ENCODE results near the gene ATP2C2.

ATP2C2 gene

DNA sequence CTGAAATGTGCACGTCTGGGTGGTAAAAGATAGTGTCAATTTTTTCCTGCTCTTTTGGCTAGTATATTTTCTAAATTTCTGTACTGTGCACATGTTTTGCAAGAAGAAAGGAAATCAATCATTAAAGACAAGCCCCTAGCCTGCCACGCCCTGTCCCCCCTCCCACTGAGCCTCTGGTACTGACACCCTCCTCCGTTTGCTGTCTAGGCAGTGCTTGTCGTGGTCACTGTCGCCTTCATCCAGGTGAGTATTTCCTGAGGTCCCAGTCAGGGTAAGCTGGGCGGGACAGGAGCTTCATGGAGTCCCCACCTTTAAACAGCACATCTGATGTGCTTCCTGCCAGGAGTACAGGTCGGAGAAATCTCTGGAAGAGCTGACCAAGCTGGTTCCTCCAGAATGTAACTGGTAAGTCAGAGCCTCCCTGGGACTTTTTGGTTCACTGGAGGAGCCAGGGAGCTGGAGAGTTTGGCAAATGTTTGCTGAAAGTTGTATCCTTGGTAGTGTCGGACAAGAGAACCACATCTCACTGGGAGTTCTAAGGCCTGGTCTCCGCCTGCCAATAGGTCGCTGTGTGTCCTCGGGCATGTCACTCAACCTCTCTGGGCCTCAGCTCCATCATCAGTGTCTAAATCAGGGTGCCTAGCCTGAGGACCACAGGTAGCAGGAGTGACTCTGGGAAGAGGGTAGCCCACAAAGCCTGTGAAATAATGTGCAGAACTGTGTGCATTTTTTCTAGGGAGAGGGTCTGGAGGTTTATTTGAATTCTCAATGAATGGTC is 42.2 kb downstream of the ATP2C2 start:
- H3K27me3 ChIP-seq (ENCODE audit: insufficient read depth, low read length, poor library complexity, severe bottlenecking) = no peaks in the 10 kb centered on the region
- H3K4me1 ChIP-seq (ENCODE audit: insufficient read depth, low read length, poor library complexity, severe bottlenecking) = no peaks in the 10 kb centered on the region
- H2AFZ ChIP-seq (ENCODE audit: low read length) = no peak overlapping the region
- no peak overlapping the region for H3K9ac ChIP-seq (ENCODE audit: low read depth, low read length, poor library complexity, severe bottlenecking)
- no peaks in the 10 kb centered on the region for H3F3A ChIP-seq (ENCODE audit: low read depth)
- H3K9me2 ChIP-seq (replicated peaks; ENCODE audit: low read depth, low read length) = no peaks in the 10 kb centered on the region
- no peaks in the 10 kb centered on the region for H3K79me2 ChIP-seq (ENCODE audit: insufficient read depth, low read length)
- H3K4me2 ChIP-seq (ENCODE audit: low read depth, low read length, poor library complexity, severe bottlenecking) = no peak overlapping the region
- TF ChIP-seq CTCF (conservative IDR thresholded peaks at IDR 0.05; ENCODE audit: low read length) (no peak), EZH2phosphoT487 (IDR thresholded peaks at IDR 0.05; ENCODE audit: borderline replicate concordance) (no peak)
- no peaks in the 10 kb centered on the region for H3K9me3 ChIP-seq (ENCODE audit: insufficient read depth, low read depth, low read length)
- H3K4me3 ChIP-seq (ENCODE audit: low read length, poor library complexity, severe bottlenecking) = no peak overlapping the region
- H3K36me3 ChIP-seq (ENCODE audit: insufficient read depth, low read length) = no peaks in the 10 kb centered on the region
- no peaks in the 10 kb centered on the region for H4K20me1 ChIP-seq (ENCODE audit: insufficient read depth, low read length, poor library complexity, severe bottlenecking)

GRCh38 chr16:84411768-84412167 is 43.4 kb downstream of the ATP2C2 start:
- TF ChIP-seq EZH2phosphoT487 (IDR thresholded peaks at IDR 0.05; ENCODE audit: borderline replicate concordance) (no peak), CTCF (conservative IDR thresholded peaks at IDR 0.05; ENCODE audit: low read length) (no peak)
- Histone ChIP-seq H3F3A (ENCODE audit: low read depth) (no peaks in the 10 kb centered on the region), H3K27me3 (ENCODE audit: insufficient read depth, low read length, poor library complexity, severe bottlenecking) (no peaks in the 10 kb centered on the region), H3K4me3 (ENCODE audit: low read length, poor library complexity, severe bottlenecking) (no peak overlapping the region), H3K9me2 (replicated peaks; ENCODE audit: low read depth, low read length) (no peaks in the 10 kb centered on the region), H3K79me2 (ENCODE audit: insufficient read depth, low read length) (no peaks in the 10 kb centered on the region), H2AFZ (ENCODE audit: low read length) (no peak overlapping the region), H3K9ac (ENCODE audit: low read depth, low read length, poor library complexity, severe bottlenecking) (no peak overlapping the region), H3K9me3 (ENCODE audit: insufficient read depth, low read depth, low read length) (no peaks in the 10 kb centered on the region), H4K20me1 (ENCODE audit: insufficient read depth, low read length, poor library complexity, severe bottlenecking) (no peaks in the 10 kb centered on the region), H3K4me2 (ENCODE audit: low read depth, low read length, poor library complexity, severe bottlenecking) (no peak overlapping the region), H3K4me1 (ENCODE audit: insufficient read depth, low read length, poor library complexity, severe bottlenecking) (no peaks in the 10 kb centered on the region), H3K36me3 (ENCODE audit: insufficient read depth, low read length) (no peaks in the 10 kb centered on the region)

DNA sequence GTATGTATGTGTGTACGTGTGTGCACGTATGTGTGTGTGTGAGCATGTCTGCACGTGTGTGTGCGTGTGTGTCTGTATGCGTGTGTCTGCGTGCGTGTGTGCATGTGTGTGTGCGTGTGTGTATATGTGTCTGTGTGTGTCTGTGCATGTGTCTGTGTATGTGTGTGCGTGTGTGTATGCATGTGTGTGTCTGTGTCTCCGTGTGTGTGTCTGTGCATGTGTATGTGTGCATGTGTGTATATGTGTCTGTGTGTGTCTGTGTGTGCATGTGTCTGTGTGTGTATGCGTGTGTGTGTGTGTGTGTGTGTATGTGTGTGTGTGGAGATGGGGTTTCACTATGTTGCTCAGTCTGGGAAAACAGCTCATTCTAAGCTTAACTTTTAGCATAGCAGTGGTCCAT is 43.9 kb downstream of the ATP2C2 start:
- H3K9me3 ChIP-seq (ENCODE audit: insufficient read depth, low read depth, low read length) = no peaks in the 10 kb centered on the region
- no peaks in the 10 kb centered on the region for H3K4me1 ChIP-seq (ENCODE audit: insufficient read depth, low read length, poor library complexity, severe bottlenecking)
- no peaks in the 10 kb centered on the region for H3K9me2 ChIP-seq (replicated peaks; ENCODE audit: low read depth, low read length)
- no peaks in the 10 kb centered on the region for H3K36me3 ChIP-seq (ENCODE audit: insufficient read depth, low read length)
- H3K79me2 ChIP-seq (ENCODE audit: insufficient read depth, low read length) = no peaks in the 10 kb centered on the region
- no peak overlapping the region for H3K9ac ChIP-seq (ENCODE audit: low read depth, low read length, poor library complexity, severe bottlenecking)
- no peaks in the 10 kb centered on the region for H4K20me1 ChIP-seq (ENCODE audit: insufficient read depth, low read length, poor library complexity, severe bottlenecking)
- H3K4me2 ChIP-seq (ENCODE audit: low read depth, low read length, poor library complexity, severe bottlenecking) = no peak overlapping the region
- no peaks in the 10 kb centered on the region for H3F3A ChIP-seq (ENCODE audit: low read depth)
- no peak overlapping the region for H2AFZ ChIP-seq (ENCODE audit: low read length)
- H3K27me3 ChIP-seq (ENCODE audit: insufficient read depth, low read length, poor library complexity, severe bottlenecking) = no peaks in the 10 kb centered on the region
- TF ChIP-seq CTCF (conservative IDR thresholded peaks at IDR 0.05; ENCODE audit: low read length) = no peak
- H3K4me3 ChIP-seq (ENCODE audit: low read length, poor library complexity, severe bottlenecking) = no peak overlapping the region

Data from Loucy (cell line).